ENCODE data around the gene RET. TPM values are rescaled to one million over a fixed set of nuclear protein-coding genes. Genes with fewer than 3 reads are reported as not detected.

RET gene
- total and polyA plus RNA-seq, 2 of the 13 experiments (the other 11 are each of a cell fraction or from before 2014, with no cell fraction given) = 0.02 TPM; not detected in 1

GRCh38 chr10:43132867-43133787, 56.3 kb downstream of the RET start (continued):
- TF ChIP-seq USF2 (IDR thresholded peaks at IDR 0.05; ENCODE audit: low read depth, low read length) = no peak
- no peak for TF ChIP-seq USF2 (CRISPR knock-in tag; IDR thresholded peaks at IDR 0.05; ENCODE audit: borderline replicate concordance)

- in situ Hi-C loops (cut with HindIII; ENCODE audit: extremely low pct_ligation_motif_present, low pct_unique_long_range_greater_than_20kb) = no loop called here
- no peaks in the 10 kb centered on the region for H4K20me1 ChIP-seq (ENCODE audit: insufficient read depth, low read length)
- no peak overlapping the region for H2AFZ ChIP-seq (ENCODE audit: low read length)
- intact Hi-C loops (cut with micrococcal nuclease; ENCODE audit: unreplicated experiment) = no loop called here
- 47% methylated on average over 5 of the region's 5 CpGs for WGBS (ENCODE audit: low lambda C conversion rate)
- H3K27me3 ChIP-seq (ENCODE audit: control insufficient read depth in 1 of 2, insufficient read depth in 2 of 2, low read length in 2 of 2) = peaks cover 1 to 15% of the 10 kb centered on the region in 2 experiments; a peak in 4 of 5 replicates
- POLR2A ChIA-PET = no interaction called here
- no peak overlapping the region for H3K4me3 ChIP-seq (replicated peaks in 1 of 3; ENCODE audit: insufficient read depth in 1 of 3, low read depth in 2 of 3, low read length in 3 of 3)
- CTCF ChIA-PET (ENCODE audit: low intra/inter-chr PET ratio, low total read pairs) = no interaction called here
- no peaks in the 10 kb centered on the region for H3K9me3 ChIP-seq (ENCODE audit: low read length)
- TF ChIP-seq MIER3 (CRISPR knock-in tag; IDR thresholded peaks at IDR 0.05; ENCODE audit: borderline replicate concordance) (no peak), HBP1 (CRISPR knock-in tag; IDR thresholded peaks at IDR 0.05; ENCODE audit: low read depth) (no peak), CENPBD1 (CRISPR knock-in tag; IDR thresholded peaks at IDR 0.05; ENCODE audit: borderline replicate concordance, low read depth) (no peak), MZF1 (CRISPR knock-in tag; IDR thresholded peaks at IDR 0.05; ENCODE audit: borderline replicate concordance) (no peak), STAT6 (CRISPR knock-in tag; IDR thresholded peaks at IDR 0.05; ENCODE audit: borderline replicate concordance) (no peak), ZNF260 (CRISPR knock-in tag; IDR thresholded peaks at IDR 0.05; ENCODE audit: borderline replicate concordance, low read depth) (no peak), ARID2 (CRISPR knock-in tag; IDR thresholded peaks at IDR 0.05; ENCODE audit: borderline replicate concordance) (no peak), SMARCC2 (IDR thresholded peaks at IDR 0.05) (no peak)
- H3K36me3 ChIP-seq (replicated peaks in 1 of 2; ENCODE audit: control insufficient read depth in 1 of 2, insufficient read depth in 2 of 2, low read length in 2 of 2) = no peaks in the 10 kb centered on the region
- DNase-seq (ENCODE audit: low spot score) (no peak), FAIRE-seq (no peak), ATAC-seq (no peak)
- BruUV-seq (replicated peaks) = no TSS peak
- H3K27ac ChIP-seq (ENCODE audit: extremely low read length, insufficient read depth, low read length) = no peak overlapping the region
- no peak overlapping the region for H3K9ac ChIP-seq (ENCODE audit: insufficient read depth, low read depth, low read length)
- H3K4me2 ChIP-seq (ENCODE audit: low read depth, low read length) = no peak overlapping the region
- H3K79me2 ChIP-seq (ENCODE audit: insufficient read depth, low read length) = peaks cover 4% of the 10 kb centered on the region
- peaks cover 16% of the 10 kb centered on the region for H3K4me1 ChIP-seq (ENCODE audit: insufficient read depth, low read length)
Observed at GRCh38 chr10:43134126-43134905, 57.4 kb downstream of the RET start.

Measured in HepG2 (cell line).